Thyroid gland (tissue), 4 donors: ENCODE results near the gene RNF166. TPM values are rescaled to one million over a fixed set of nuclear protein-coding genes. Genes with fewer than 3 reads are reported as not detected.
A peak's percentile ranks its signal among the peaks of the same experiment; 100 is the strongest.
"Not testable (repeated sequence)": the region's sequence is repeated elsewhere in the genome, so short reads cannot be mapped to it uniquely, and the experiment has no call there.

Experiments used
- DNase-seq, 2 donors: peaks; one replicate each; pipeline ENCODE4 v3.0.0-alpha.2; 2019
- H3K27ac ChIP-seq, 3 donors: fragments of 200-600 bp; sonication (generic); 1 replicate in 2 of 3; 2 replicates in 1 of 3; pipeline ENCODE4 v1.5.1; 2016 to 2019; ENCODE audit warnings: mild to moderate bottlenecking in 1 of 3, moderate library complexity in 1 of 3
- H3K27me3 ChIP-seq: fragments of 200-600 bp; sonication (generic); one replicate; pipeline ENCODE4 v1.5.1; 2019
- H3K36me3 ChIP-seq, 2 donors: fragments of 200-600 bp; sonication (generic); one replicate each; pipeline ENCODE4 v1.5.1; 2016 to 2019
- H3K4me1 ChIP-seq, 2 donors: fragments of 200-600 bp; sonication (generic); one replicate each; pipeline ENCODE4 v1.5.1; 2017 to 2019
- H3K4me3 ChIP-seq, 3 donors: fragments of 200-600 bp; sonication (generic); replicated peaks in 1 of 3; 1 replicate in 2 of 3; 2 replicates in 1 of 3; pipeline ENCODE4 v1.5.1; 2016; ENCODE audit warnings: mild to moderate bottlenecking in 1 of 3
- H3K9me3 ChIP-seq: fragments of 200-600 bp; sonication (generic); one replicate; pipeline ENCODE4 v1.5.1; 2017
- POLR2A ChIP-seq, 2 donors: fragments of 450-650 bp; IDR thresholded peaks; one replicate each; pipeline ENCODE4 v1.6.1; 2017; ENCODE audit warnings: antibody characterized with exemption in 2 of 2, mild to moderate bottlenecking in 2 of 2, moderate library complexity in 1 of 2
- WGBS, 2 donors: methylation state at CpG; one replicate each; pipeline ENCODE4 v1.1.5; 2017; 5-methylcytosine and 5-hydroxymethylcytosine counted together
- intact Hi-C: fragments of 100-400 bp; cut with DNase I; formaldehyde crosslinking; loops from one replicate; pipeline ENCODE4 v1.15.1; 2023
- total RNA-seq, 4 donors: library from RNA; depleted of rRNA; stranded (reverse); fragments of >200 nt; gene quantifications; one replicate each; pipeline ENCODE4 v1.2.3, GENCODE V29; 2016
- TF ChIP-seq, protein P1 (sequence below), 6 experiments: fragments of 200-600 bp in 3 of 6; fragments of 450-650 bp in 3 of 6; sonication (generic) in 3 of 6; IDR thresholded peaks; one replicate each; pipeline ENCODE4 v1.5.1; 2016 to 2019; ENCODE audit warnings: antibody characterized with exemption in 6 of 6, mild to moderate bottlenecking in 2 of 6, inconsistent platforms in 1 of 6, moderate library complexity in 1 of 6

Gene RNF166
- total RNA-seq, 4 donors from 2014 or later, result 12.5 to 26.8 (median 19.1) TPM

- WGBS, 2 donors, result 40 to 76% methylated on average over 1 to 8 of the region's 22 CpGs
- no peak for TF ChIP-seq POLR2A (IDR thresholded peaks at IDR 0.05)
- TF ChIP-seq, protein P1, sequence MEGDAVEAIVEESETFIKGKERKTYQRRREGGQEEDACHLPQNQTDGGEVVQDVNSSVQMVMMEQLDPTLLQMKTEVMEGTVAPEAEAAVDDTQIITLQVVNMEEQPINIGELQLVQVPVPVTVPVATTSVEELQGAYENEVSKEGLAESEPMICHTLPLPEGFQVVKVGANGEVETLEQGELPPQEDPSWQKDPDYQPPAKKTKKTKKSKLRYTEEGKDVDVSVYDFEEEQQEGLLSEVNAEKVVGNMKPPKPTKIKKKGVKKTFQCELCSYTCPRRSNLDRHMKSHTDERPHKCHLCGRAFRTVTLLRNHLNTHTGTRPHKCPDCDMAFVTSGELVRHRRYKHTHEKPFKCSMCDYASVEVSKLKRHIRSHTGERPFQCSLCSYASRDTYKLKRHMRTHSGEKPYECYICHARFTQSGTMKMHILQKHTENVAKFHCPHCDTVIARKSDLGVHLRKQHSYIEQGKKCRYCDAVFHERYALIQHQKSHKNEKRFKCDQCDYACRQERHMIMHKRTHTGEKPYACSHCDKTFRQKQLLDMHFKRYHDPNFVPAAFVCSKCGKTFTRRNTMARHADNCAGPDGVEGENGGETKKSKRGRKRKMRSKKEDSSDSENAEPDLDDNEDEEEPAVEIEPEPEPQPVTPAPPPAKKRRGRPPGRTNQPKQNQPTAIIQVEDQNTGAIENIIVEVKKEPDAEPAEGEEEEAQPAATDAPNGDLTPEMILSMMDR (IDR thresholded peaks at IDR 0.05), result no peak
- Histone ChIP-seq H3K36me3 (no peaks in the 10 kb centered on the region), H3K27me3 (no peaks in the 10 kb centered on the region), H3K4me3 (no peak overlapping the region), H3K9me3 (no peaks in the 10 kb centered on the region), H3K27ac (no peak overlapping the region), H3K4me1 (no peaks in the 10 kb centered on the region)
- DNase-seq, result no peak
- intact Hi-C loops, result no loop called here
These were observed 29.5 kb downstream of the RNF166 start for GRCh38 chr16:88676502-88677242.

DNA sequence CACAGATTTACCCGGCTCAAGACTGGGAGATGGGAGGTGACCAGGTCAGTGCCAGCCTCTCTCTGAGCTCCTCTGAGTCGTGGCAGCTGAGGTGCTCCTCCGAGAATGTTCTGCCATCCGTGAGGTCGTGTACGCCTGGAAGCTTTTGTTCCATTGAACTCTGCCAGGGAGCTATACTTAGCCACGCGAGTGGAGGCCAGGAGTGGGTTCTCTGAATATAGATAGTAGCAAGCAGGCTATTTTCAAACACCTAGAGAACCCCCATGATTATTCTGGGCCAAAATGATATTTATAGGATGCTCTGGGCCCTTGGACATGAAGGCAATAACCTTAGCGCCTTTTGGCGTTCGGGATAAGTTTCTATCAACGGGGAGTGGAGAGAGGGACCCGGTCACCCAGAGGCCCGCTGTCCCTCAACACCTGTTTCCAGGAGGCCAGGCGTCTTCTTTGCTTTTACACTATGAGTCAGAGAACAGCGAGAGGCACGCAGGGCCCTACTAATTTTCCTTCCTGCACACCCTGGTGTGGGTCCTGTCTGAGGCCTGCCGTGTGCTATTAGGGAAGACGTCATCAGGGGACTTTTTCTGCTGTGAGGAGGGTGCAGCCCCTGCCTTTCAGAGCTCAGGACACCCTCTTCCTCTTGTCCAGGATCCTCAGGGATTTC, 32.4 kb downstream of the RNF166 start:
- no peak overlapping the region for H3K27ac ChIP-seq
- TF ChIP-seq, protein P1 (IDR thresholded peaks at IDR 0.05), result no peak
- TF ChIP-seq POLR2A (IDR thresholded peaks at IDR 0.05), result no peak
- no peaks in the 10 kb centered on the region for H3K9me3 ChIP-seq
- WGBS, 2 donors, result 93 to 96% methylated on average over 18 to 19 of the region's 19 CpGs
- no peak overlapping the region for H3K4me3 ChIP-seq
- intact Hi-C loops, result no loop called here
- H3K27me3 ChIP-seq, result no peaks in the 10 kb centered on the region
- DNase-seq, result no peak
- no peaks in the 10 kb centered on the region for H3K36me3 ChIP-seq
- no peaks in the 10 kb centered on the region for H3K4me1 ChIP-seq

GRCh38 chr16:88672776-88673175, 33.4 kb downstream of the RNF166 start:
- no peaks in the 10 kb centered on the region for H3K27me3 ChIP-seq
- 46 to 67% methylated on average over 11 of the region's 11 CpGs for WGBS, 2 donors
- H3K9me3 ChIP-seq, result no peaks in the 10 kb centered on the region
- H3K36me3 ChIP-seq, result no peaks in the 10 kb centered on the region
- intact Hi-C loops, result no loop called here
- no peaks in the 10 kb centered on the region for H3K4me1 ChIP-seq
- no peak overlapping the region for H3K27ac ChIP-seq
- DNase-seq, result no peak
- TF ChIP-seq, protein P1 (IDR thresholded peaks at IDR 0.05), result peak in 2 of 6 experiments; percentile 8 to 10
- no peak for TF ChIP-seq POLR2A (IDR thresholded peaks at IDR 0.05)
- no peak overlapping the region for H3K4me3 ChIP-seq

DNA sequence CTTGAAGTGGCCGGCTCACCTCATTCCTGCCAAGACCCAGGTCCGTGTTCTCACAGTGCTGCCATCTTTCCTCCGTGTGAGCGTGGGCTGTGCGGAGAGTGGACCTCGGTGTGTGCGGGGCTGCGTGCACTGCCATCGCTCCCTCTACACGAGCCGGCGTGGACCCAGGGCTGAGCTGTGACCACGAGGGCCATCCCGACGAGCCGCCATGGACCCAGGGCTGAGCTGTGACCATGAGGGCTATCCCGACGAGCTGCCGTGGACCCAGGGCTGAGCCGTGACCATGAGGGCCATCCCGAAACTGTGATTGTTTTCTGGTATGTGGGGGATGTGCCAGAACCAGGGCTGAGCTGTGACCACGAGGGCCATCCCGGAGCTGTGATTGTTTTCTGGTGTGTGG, 34.4 kb downstream of the RNF166 start:
- Histone ChIP-seq H3K27me3 (no peaks in the 10 kb centered on the region), H3K9me3 (no peaks in the 10 kb centered on the region), H3K4me1 (no peaks in the 10 kb centered on the region), H3K36me3 (no peaks in the 10 kb centered on the region), H3K27ac (no peak overlapping the region), H3K4me3 (no peak overlapping the region)
- TF ChIP-seq, protein P1 (IDR thresholded peaks at IDR 0.05), result no peak
- TF ChIP-seq POLR2A (IDR thresholded peaks at IDR 0.05), result no peak
- intact Hi-C loops, result no loop called here
- 90 to 91% methylated on average over 15 to 22 of the region's 23 CpGs for WGBS, 2 donors
- DNase-seq, result no peak

- Histone ChIP-seq H3K27ac (no peak overlapping the region), H3K36me3 (no peaks in the 10 kb centered on the region), H3K4me3 (no peak overlapping the region), H3K27me3 (no peaks in the 10 kb centered on the region), H3K9me3 (no peaks in the 10 kb centered on the region), H3K4me1 (no peaks in the 10 kb centered on the region)
- DNase-seq, result no peak
- intact Hi-C loops, result no loop called here
- TF ChIP-seq POLR2A (IDR thresholded peaks at IDR 0.05), result no peak
- WGBS, 2 donors, result 78 to 87% methylated on average over 10 of the region's 10 CpGs
These were observed 36.2 kb downstream of the RNF166 start for GRCh38 chr16:88669980-88670379.

DNA sequence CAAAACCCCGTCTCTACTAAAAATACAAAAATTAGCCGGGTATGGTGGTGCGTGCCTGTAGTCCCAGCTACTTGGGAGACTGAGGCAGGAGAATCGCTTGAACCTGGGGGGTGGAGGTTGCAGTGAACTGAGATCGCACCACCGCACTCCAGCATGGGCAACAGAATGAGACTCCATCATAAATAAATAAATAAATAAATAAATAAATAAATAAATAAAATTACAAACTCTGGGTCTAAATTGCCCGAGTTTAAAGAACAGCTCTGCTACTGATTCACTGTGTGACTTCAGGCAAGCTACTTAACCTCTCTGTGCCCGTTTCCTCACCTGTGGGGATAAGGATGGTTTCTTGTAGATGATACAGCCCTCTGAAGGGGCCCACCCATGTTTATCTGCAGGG, 36.7 kb downstream of the RNF166 start:
- H3K9me3 ChIP-seq, H3K4me1 ChIP-seq, H3K4me3 ChIP-seq, intact Hi-C loops, H3K27ac ChIP-seq, H3K36me3 ChIP-seq, DNase-seq, H3K27me3 ChIP-seq: not testable (repeated sequence)
- WGBS, 2 donors, result 95 to 96% methylated on average over 8 of the region's 8 CpGs
